Keratinocyte (primary cell): ENCODE results near the gene B3GNT3. TPM values are rescaled to one million over a fixed set of nuclear protein-coding genes. Genes with fewer than 3 reads are reported as not detected.

ENCODE experiments used
- DNase-seq: peaks from one replicate; pipeline ENCODE4 v3.0.0-alpha.2; 2011; ENCODE audit warnings: low read depth, missing footprints, low spot score
- FAIRE-seq: peaks from 2 replicates; lab custom pipeline; 2011; peaks lifted over from hg19 to GRCh38; lab: Jason Lieb, UNC
- H2AFZ ChIP-seq: 2 replicates; pipeline ENCODE4 v1.6.0; 2012; ENCODE audit warnings: low read length, control low read depth, inconsistent platforms; ENCODE audit not compliant: control insufficient read depth
- H3K27ac ChIP-seq: 2 replicates; pipeline ENCODE4 v1.5.1; 2011; ENCODE audit warnings: low read length; ENCODE audit not compliant: control insufficient read depth, insufficient read depth
- H3K27me3 ChIP-seq: 3 replicates; pipeline ENCODE4 v1.6.0; 2011; ENCODE audit warnings: low read length; ENCODE audit not compliant: control insufficient read depth, insufficient read depth; ENCODE audit errors: extremely low read depth
- H3K36me3 ChIP-seq, 2 experiments: 2 replicates in 1 of 2; 3 replicates in 1 of 2; pipeline ENCODE4 v1.5.1; 2011; ENCODE audit warnings: low read length in 2 of 2, mild to moderate bottlenecking in 1 of 2; ENCODE audit not compliant: control insufficient read depth in 2 of 2, insufficient read depth in 2 of 2; ENCODE audit errors: extremely low read depth in 1 of 2
- H3K4me1 ChIP-seq: 3 replicates; pipeline ENCODE4 v1.5.1; 2011; ENCODE audit warnings: low read length; ENCODE audit not compliant: control insufficient read depth, insufficient read depth; ENCODE audit errors: extremely low read depth
- H3K4me2 ChIP-seq: 3 replicates; pipeline ENCODE4 v1.6.0; 2011; ENCODE audit warnings: low read depth, low read length; ENCODE audit not compliant: control insufficient read depth, insufficient read depth; ENCODE audit errors: extremely low read depth
- H3K4me3 ChIP-seq, 3 experiments: fragments of 200-600 bp in 1 of 3; sonication (generic) in 1 of 3; 2 replicates in 2 of 3; 3 replicates in 1 of 3; pipeline ENCODE4 v1.5.1; 2011 to 2016; ENCODE audit warnings: low read length in 3 of 3, mild to moderate bottlenecking in 3 of 3, control low read depth in 2 of 3, inconsistent platforms in 1 of 3, low read depth in 1 of 3, mixed read lengths in 1 of 3, mixed run types in 1 of 3, moderate library complexity in 1 of 3; ENCODE audit not compliant: control insufficient read depth in 2 of 3, insufficient read depth in 2 of 3; ENCODE audit errors: extremely low read depth in 1 of 3
- H3K79me2 ChIP-seq: 2 replicates; pipeline ENCODE4 v1.6.0; 2012; ENCODE audit warnings: low read length; ENCODE audit not compliant: control insufficient read depth, insufficient read depth
- H3K9ac ChIP-seq: 3 replicates; pipeline ENCODE4 v1.6.0; 2011; ENCODE audit warnings: low read length; ENCODE audit not compliant: control insufficient read depth, insufficient read depth; ENCODE audit errors: extremely low read depth
- H3K9me1 ChIP-seq: 3 replicates; pipeline ENCODE4 v1.6.0; 2011; ENCODE audit warnings: low read length; ENCODE audit not compliant: control insufficient read depth, insufficient read depth; ENCODE audit errors: extremely low read depth
- H3K9me3 ChIP-seq: 2 replicates; pipeline ENCODE4 v1.5.1; 2012; ENCODE audit warnings: low read depth, low read length; ENCODE audit not compliant: control insufficient read depth
- H4K20me1 ChIP-seq: 3 replicates; pipeline ENCODE4 v1.6.0; 2011; ENCODE audit warnings: low read length; ENCODE audit not compliant: control insufficient read depth, insufficient read depth; ENCODE audit errors: extremely low read depth
- EZH2 ChIP-seq: IDR thresholded peaks from one replicate; pipeline ENCODE4 v1.6.1; 2012; ENCODE audit warnings: inconsistent platforms, mild to moderate bottlenecking, low read length, moderate library complexity
- dilution Hi-C: fragments of 300-500 bp; cut with MboI; formaldehyde crosslinking; loops from one replicate; pipeline ENCODE4 v1.7.0; 2020; ENCODE audit warnings: low sequenced_read_pairs; ENCODE audit not compliant: extremely low pct_ligation_motif_present
- polyA plus RNA-seq, 5 experiments: library from polyadenylated mRNA; depleted of rRNA in 3 of 5; stranded (reverse) in 3 of 5; stranded (forward) in 1 of 5; unstranded in 1 of 5; fragments of >200 nt; gene quantifications; 1 replicate in 1 of 5; 2 replicates in 3 of 5; 3 replicates in 1 of 5; pipeline versions ENCODE4 v1.2.1 to v1.2.3, GENCODE V29; 2011 to 2012; ENCODE audit warnings: missing spikeins in 2 of 5, low read depth in 1 of 5, low replicate concordance in 1 of 5
- TF ChIP-seq, protein P1 (sequence below), 3 experiments: IDR thresholded peaks in 1 of 3; conservative IDR thresholded peaks in 1 of 3; optimal IDR thresholded peaks in 1 of 3; 2 replicates in 2 of 3; 3 replicates in 1 of 3; pipeline versions ENCODE3 to v1.5.1; 2011; ENCODE audit warnings: low read length in 3 of 3, mild to moderate bottlenecking in 3 of 3, moderate library complexity in 2 of 3, control low read depth in 1 of 3, inconsistent platforms in 1 of 3; ENCODE audit not compliant: insufficient read depth in 2 of 3; ENCODE audit errors: extremely low read depth in 1 of 3

The B3GNT3 gene
- polyA plus RNA-seq, 1 donor (not counting 4 experiments of a cell fraction or from before 2014, with no cell fraction given) = 4.4 TPM

DNA sequence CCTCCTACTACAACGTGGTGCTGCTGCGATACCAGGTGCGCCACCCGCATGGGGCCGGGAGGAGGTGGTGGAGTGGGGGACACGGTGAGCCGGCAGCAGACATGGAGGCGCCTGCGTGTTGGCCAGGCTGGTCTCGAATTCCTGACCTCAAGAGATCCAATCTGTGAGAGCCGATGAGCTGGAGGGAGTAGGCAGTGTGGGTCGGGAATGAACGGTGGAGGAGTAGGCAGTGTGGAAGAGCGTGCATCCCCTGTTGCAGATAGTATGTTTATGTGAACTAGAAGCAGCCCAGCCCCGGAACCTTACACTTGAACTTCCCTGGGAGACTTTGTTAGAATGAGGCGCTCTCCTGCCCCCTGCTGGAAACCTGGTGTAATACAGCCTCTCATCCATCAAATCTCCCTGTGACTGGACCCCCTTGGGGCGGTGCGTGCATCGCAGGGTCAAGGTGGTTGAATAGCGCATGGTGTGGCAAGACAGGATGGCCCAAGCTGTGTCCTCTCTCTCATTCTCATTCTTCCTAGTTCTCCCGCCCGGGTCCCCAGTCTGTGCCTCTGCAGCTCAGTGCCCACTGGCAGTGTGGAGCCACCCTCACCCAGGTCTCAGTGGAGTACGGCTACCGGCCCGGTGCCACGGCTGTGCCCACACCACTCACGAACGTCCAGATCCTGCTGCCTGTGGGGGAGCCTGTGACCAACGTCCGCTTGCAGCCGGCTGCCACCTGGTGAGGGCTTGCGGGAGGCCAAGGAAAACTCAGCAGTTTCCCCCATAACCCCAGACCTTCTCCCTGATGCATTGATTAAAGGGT, 10.5 kb upstream of the B3GNT3 start:
- H4K20me1 ChIP-seq = no peaks in the 10 kb centered on the region
- H2AFZ ChIP-seq = peak overlapping the region; percentile 81
- no peak overlapping the region for H3K9ac ChIP-seq
- TF ChIP-seq EZH2 = no peak
- TF ChIP-seq, protein P1, sequence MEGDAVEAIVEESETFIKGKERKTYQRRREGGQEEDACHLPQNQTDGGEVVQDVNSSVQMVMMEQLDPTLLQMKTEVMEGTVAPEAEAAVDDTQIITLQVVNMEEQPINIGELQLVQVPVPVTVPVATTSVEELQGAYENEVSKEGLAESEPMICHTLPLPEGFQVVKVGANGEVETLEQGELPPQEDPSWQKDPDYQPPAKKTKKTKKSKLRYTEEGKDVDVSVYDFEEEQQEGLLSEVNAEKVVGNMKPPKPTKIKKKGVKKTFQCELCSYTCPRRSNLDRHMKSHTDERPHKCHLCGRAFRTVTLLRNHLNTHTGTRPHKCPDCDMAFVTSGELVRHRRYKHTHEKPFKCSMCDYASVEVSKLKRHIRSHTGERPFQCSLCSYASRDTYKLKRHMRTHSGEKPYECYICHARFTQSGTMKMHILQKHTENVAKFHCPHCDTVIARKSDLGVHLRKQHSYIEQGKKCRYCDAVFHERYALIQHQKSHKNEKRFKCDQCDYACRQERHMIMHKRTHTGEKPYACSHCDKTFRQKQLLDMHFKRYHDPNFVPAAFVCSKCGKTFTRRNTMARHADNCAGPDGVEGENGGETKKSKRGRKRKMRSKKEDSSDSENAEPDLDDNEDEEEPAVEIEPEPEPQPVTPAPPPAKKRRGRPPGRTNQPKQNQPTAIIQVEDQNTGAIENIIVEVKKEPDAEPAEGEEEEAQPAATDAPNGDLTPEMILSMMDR (optimal IDR thresholded peaks at IDR 0.05 in 1 of 3, IDR thresholded peaks at IDR 0.05 in 1 of 3, conservative IDR thresholded peaks at IDR 0.05 in 1 of 3; ENCODE audit: extremely low read depth in 1 of 3, insufficient read depth in 2 of 3, low read length in 3 of 3) = peak; percentile 75 to 83 (median 81)
- H3K4me3 ChIP-seq = peak overlapping the region in 1 of 3 experiments; percentile 36
- no peaks in the 10 kb centered on the region for H3K36me3 ChIP-seq
- H3K79me2 ChIP-seq = no peaks in the 10 kb centered on the region
- H3K27me3 ChIP-seq = no peaks in the 10 kb centered on the region
- dilution Hi-C loops = no loop called here
- H3K9me3 ChIP-seq = no peaks in the 10 kb centered on the region
- FAIRE-seq (peak; percentile 75), DNase-seq (no peak)
- no peak overlapping the region for H3K27ac ChIP-seq
- peak overlapping the region; percentile 42 for H3K4me2 ChIP-seq
- no peaks in the 10 kb centered on the region for H3K9me1 ChIP-seq
- H3K4me1 ChIP-seq = no peaks in the 10 kb centered on the region

DNA sequence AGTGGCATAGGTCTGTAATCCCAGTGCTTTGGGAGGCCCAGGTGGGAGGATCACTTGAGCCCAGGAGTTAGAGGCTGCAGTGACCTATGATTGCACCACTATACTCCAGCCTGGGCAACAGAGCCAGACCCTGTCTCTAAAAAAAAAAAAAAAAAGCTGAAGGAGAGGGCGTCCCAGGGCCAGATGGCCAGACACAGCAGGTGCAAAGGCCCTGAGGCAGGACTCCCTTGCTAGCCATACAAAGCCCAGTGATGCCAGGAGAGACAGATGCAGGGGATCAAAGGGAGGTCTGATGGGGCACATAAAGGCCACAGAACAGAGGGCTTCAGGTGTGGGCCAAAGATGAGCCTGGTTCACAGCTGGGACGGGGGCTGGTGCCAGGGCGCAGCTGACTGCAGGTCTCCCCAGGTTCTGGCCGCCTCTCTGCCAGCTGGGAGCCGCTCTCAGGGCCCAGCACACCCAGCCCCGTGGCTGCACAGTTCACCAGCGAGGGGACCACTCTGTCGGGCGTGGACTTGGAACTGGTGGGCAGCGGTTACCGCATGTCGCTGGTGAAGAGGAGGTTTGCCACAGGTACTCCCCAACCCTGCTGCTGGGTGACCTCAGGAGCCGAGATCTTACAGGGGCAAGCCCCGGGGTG, 7.5 kb upstream of the B3GNT3 start:
- Histone ChIP-seq H3K9me3 (no peaks in the 10 kb centered on the region), H3K27me3 (no peaks in the 10 kb centered on the region), H3K9ac (no peak overlapping the region), H3K4me2 (no peak overlapping the region), H3K36me3 (no peaks in the 10 kb centered on the region), H3K27ac (no peak overlapping the region), H3K9me1 (no peaks in the 10 kb centered on the region), H3K4me3 (no peak overlapping the region), H3K79me2 (no peaks in the 10 kb centered on the region), H4K20me1 (no peaks in the 10 kb centered on the region), H2AFZ (no peak overlapping the region), H3K4me1 (peaks cover 7% of the 10 kb centered on the region)
- DNase-seq = no peak
- dilution Hi-C loops = no loop called here
- TF ChIP-seq EZH2 = no peak
- TF ChIP-seq, protein P1 (optimal IDR thresholded peaks at IDR 0.05 in 1 of 3, IDR thresholded peaks at IDR 0.05 in 1 of 3, conservative IDR thresholded peaks at IDR 0.05 in 1 of 3; ENCODE audit: extremely low read depth in 1 of 3, insufficient read depth in 2 of 3, low read length in 3 of 3) = no peak
- FAIRE-seq = no peak
